ENCODE measurements around the gene ARMC3.

DNA sequence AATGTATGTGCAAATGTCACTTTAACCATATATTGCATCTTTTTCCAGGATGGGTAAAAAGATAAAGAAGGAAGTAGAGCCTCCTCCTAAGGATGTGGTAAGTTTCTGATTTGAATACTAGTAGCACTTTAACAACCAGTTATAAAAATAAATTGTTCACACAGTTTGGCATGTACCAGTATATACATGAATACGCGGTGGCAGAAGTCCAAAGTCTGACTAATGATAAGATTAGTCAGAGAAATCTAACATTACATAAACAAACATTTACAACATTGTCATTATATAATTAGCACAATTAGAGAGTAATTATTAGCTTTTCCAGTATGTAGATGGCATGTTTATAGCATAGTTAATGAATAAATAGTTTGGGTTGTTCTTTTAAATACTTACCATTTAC is 4.1 kb downstream of the ARMC3 start:
- TF ChIP-seq, protein P1, sequence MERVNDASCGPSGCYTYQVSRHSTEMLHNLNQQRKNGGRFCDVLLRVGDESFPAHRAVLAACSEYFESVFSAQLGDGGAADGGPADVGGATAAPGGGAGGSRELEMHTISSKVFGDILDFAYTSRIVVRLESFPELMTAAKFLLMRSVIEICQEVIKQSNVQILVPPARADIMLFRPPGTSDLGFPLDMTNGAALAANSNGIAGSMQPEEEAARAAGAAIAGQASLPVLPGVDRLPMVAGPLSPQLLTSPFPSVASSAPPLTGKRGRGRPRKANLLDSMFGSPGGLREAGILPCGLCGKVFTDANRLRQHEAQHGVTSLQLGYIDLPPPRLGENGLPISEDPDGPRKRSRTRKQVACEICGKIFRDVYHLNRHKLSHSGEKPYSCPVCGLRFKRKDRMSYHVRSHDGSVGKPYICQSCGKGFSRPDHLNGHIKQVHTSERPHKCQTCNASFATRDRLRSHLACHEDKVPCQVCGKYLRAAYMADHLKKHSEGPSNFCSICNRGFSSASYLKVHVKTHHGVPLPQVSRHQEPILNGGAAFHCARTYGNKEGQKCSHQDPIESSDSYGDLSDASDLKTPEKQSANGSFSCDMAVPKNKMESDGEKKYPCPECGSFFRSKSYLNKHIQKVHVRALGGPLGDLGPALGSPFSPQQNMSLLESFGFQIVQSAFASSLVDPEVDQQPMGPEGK (CRISPR knock-in tag; IDR thresholded peaks at IDR 0.05; ENCODE audit: borderline replicate concordance): no peak
- TF ChIP-seq ZFP30 (CRISPR knock-in tag; IDR thresholded peaks at IDR 0.05) (no peak), GLIS3 (CRISPR knock-in tag; IDR thresholded peaks at IDR 0.05) (no peak), TOX (CRISPR knock-in tag; IDR thresholded peaks at IDR 0.05; ENCODE audit: borderline replicate concordance) (no peak), ZC3H10 (CRISPR knock-in tag; IDR thresholded peaks at IDR 0.05) (no peak), ESRRG (CRISPR knock-in tag; IDR thresholded peaks at IDR 0.05) (no peak), ARNTL (CRISPR knock-in tag; IDR thresholded peaks at IDR 0.05; ENCODE audit: borderline replicate concordance, low read depth) (no peak)
- TF ChIP-seq, protein P2, sequence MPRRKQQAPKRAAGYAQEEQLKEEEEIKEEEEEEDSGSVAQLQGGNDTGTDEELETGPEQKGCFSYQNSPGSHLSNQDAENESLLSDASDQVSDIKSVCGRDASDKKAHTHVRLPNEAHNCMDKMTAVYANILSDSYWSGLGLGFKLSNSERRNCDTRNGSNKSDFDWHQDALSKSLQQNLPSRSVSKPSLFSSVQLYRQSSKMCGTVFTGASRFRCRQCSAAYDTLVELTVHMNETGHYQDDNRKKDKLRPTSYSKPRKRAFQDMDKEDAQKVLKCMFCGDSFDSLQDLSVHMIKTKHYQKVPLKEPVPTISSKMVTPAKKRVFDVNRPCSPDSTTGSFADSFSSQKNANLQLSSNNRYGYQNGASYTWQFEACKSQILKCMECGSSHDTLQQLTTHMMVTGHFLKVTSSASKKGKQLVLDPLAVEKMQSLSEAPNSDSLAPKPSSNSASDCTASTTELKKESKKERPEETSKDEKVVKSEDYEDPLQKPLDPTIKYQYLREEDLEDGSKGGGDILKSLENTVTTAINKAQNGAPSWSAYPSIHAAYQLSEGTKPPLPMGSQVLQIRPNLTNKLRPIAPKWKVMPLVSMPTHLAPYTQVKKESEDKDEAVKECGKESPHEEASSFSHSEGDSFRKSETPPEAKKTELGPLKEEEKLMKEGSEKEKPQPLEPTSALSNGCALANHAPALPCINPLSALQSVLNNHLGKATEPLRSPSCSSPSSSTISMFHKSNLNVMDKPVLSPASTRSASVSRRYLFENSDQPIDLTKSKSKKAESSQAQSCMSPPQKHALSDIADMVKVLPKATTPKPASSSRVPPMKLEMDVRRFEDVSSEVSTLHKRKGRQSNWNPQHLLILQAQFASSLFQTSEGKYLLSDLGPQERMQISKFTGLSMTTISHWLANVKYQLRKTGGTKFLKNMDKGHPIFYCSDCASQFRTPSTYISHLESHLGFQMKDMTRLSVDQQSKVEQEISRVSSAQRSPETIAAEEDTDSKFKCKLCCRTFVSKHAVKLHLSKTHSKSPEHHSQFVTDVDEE (CRISPR knock-in tag; IDR thresholded peaks at IDR 0.05): no peak
